VCaP (cell line): ENCODE data around the gene MYCN.

Experiments used
- H3K27ac ChIP-seq: fragments of 450-650 bp; 2 replicates; pipeline ENCODE4 v1.5.1; 2017
- CTCF ChIP-seq: fragments of 450-650 bp; conservative IDR thresholded peaks from 2 replicates; pipeline ENCODE4 v1.5.1; 2017; ENCODE audit warnings: mild to moderate bottlenecking, moderate library complexity

Gene MYCN

DNA sequence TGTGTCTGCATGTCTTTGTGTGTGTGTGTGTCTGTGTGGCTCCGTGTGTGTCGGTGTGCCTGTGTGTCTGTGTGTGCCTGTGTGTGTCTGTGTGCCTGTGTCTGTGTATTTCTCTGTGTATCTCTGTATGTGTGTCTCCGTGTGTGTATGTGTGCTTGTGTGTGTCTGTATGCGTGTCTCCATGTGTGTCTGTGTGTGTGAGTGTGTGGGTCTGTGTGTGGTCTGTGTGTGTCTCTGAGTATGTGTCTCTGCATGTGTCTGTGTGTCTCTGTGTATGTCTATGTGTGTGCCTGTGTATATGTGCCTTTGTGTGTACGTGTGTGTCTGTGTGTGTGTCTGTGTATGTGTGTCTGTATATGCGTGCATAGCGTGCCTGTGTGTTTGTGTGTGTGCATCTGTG is 45.2 kb downstream of the MYCN start:
- TF ChIP-seq CTCF: no peak
- H3K27ac ChIP-seq: no peak overlapping the region

- no peak overlapping the region for H3K27ac ChIP-seq
Measured at GRCh38 chr2:15986068-15986560, 45.8 kb downstream of the MYCN start.

DNA sequence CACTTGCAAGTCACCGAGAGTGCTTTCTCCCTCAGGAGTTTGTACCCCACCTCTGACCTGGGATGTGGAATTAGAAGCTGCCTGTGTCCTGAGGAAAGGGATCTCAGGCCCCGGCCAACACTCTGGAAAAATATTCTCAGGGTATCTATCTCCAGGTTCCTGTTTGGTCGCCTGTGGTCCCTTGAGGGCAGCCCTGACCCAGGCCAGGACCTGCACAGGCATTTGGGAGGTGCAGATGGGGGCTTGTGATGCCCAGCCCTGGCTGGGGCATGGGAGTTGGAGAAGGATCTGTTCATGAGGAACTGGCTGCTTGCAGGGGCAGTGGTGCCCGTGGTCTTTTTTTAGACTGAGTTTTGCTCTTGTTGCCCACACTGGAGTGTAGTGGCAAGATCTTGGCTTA is 46.3 kb downstream of the MYCN start:
- TF ChIP-seq CTCF: no peak
- H3K27ac ChIP-seq: no peak overlapping the region

More at GRCh38 chr2:15986068-15986560, 45.8 kb downstream of the MYCN start:
- TF ChIP-seq CTCF: no peak

DNA sequence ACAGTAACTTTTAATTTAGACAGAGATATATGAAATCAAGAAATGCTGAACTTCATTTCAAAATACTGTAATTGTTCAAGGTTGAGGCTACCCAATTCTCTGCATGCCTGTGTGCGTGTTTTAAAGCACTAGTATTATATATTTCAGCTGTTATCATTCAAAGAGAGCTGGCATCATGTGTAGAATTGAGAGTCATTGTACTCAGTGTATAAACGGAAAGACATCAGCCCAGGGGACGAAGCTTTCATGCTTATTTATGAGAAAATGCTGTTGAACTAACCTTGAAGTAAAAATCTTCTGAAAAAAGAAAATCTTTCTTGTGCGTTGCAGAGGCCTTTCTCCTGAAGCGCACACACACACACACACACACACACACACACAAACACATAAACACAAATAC is 48.4 kb downstream of the MYCN start:
- TF ChIP-seq CTCF: no peak
- no peak overlapping the region for H3K27ac ChIP-seq

GRCh38 chr2:15989559-15989958 is 49.2 kb downstream of the MYCN start:
- no peak overlapping the region for H3K27ac ChIP-seq
- no peak for TF ChIP-seq CTCF

- TF ChIP-seq CTCF: no peak
- no peak overlapping the region for H3K27ac ChIP-seq
Measured at GRCh38 chr2:15990151-15991101, 50.1 kb downstream of the MYCN start.

DNA sequence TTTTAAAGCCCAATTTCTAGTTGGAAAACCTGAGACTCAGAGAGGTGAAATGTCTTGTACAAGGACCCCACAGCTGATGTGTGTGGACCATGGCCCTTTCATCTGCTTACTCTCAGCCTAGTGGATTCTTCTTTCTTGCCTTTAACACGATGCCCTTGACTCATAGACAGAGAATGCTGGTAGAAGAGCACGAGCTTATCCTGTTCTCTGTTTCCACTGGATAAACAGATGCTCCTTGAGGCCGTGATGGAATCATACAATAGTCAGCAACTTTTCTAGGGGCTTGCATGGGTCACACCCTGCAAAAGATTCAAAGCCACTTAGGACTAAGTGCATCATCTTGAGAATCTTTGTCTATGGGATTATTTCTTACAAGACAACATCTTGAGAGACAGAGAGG is 50.9 kb downstream of the MYCN start:
- no peak for TF ChIP-seq CTCF
- no peak overlapping the region for H3K27ac ChIP-seq
